ENCODE data around the gene DCDC2C. TPM values are rescaled to one million over a fixed set of nuclear protein-coding genes. Genes with fewer than 3 reads are reported as not detected.

DCDC2C gene
- total and polyA plus RNA-seq, 7 donors: 0.13 TPM; not detected in 6

GRCh38 chr2:3895021-3895420 is 191.6 kb downstream of the DCDC2C start:
- ATAC-seq (no peak), DNase-seq (no peak)
- Histone ChIP-seq H3K9me3 (no peaks in the 10 kb centered on the region), H3K27me3 (ENCODE audit: insufficient read depth in 3 of 3, low read length in 2 of 3) (no peaks in the 10 kb centered on the region), H3K27ac (no peak overlapping the region), H3K4me1 (no peaks in the 10 kb centered on the region), H3K4me3 (no peak overlapping the region), H3K36me3 (ENCODE audit: insufficient read depth in 1 of 2, low read depth in 1 of 2) (no peaks in the 10 kb centered on the region)
- 64 to 91% (median 73%) methylated on average over 2 of the region's 2 CpGs for WGBS, 3 donors
- no peak for TF ChIP-seq CTCF (IDR thresholded peaks at IDR 0.05)
- intact Hi-C loops (cut with DNase I): no loop called here

Other genes starting within 250 kb of the DCDC2C start
- gene ADI1, start 184.0 kb upstream of the DCDC2C start, total RNA-seq: 100 to 1,000 TPM in 2 of 4 donors, 10 to 100 TPM in 2; 42.5 to 137 (median 76.1) TPM
- 10 to 100 TPM; 42.7 to 95.0 (median 43.7) TPM for gene ADI1, start 184.0 kb upstream of the DCDC2C start, polyA plus RNA-seq
- 10 to 100 TPM; 15.6 to 32.4 (median 20.9) TPM for gene RNASEH1, start 145.2 kb upstream of the DCDC2C start, total RNA-seq
- gene RNASEH1, start 145.2 kb upstream of the DCDC2C start, polyA plus RNA-seq: 10 to 100 TPM; 11.5 to 45.6 (median 21.1) TPM
- gene RPS7, start 128.3 kb upstream of the DCDC2C start, total RNA-seq: 100 to 1,000 TPM; 471 to 725 (median 638) TPM
- 1,000 to 10,000 TPM; 1,251 to 1,967 (median 1,335) TPM for gene RPS7, start 128.3 kb upstream of the DCDC2C start, polyA plus RNA-seq
- under 1 TPM in 3 of 4 donors, not detected in 1; 0.22 to 0.79 (median 0.40) TPM for gene COLEC11, start 108.5 kb upstream of the DCDC2C start, total RNA-seq
- 1 to 10 TPM in 1 of 3 donors, under 1 TPM in 2; 0.23 to 1.0 (median 0.35) TPM for gene COLEC11, start 108.5 kb upstream of the DCDC2C start, polyA plus RNA-seq
- not detected for gene ALLC, start 45.4 kb upstream of the DCDC2C start, total RNA-seq
- not detected for gene ALLC, start 45.4 kb upstream of the DCDC2C start, polyA plus RNA-seq

Data from psoas muscle (tissue), 8 donors.